Mesenteric fat pad (tissue), 1 donor: ENCODE results near the gene RASGEF1B. TPM values are rescaled to one million over a fixed set of nuclear protein-coding genes. Genes with fewer than 3 reads are reported as not detected.
"Not testable (repeated sequence)": the region's sequence is repeated elsewhere in the genome, so short reads cannot be mapped to it uniquely, and the experiment has no call there.

Experiments used
- DNase-seq: peaks from one replicate; pipeline ENCODE4 v3.0.0-alpha.2; 2020; ENCODE audit warnings: low spot score
- total RNA-seq: library from RNA; stranded (reverse); fragmentation: NEBNext Ultra II Directional; extraction: Animal tissue kit (Norgen Biotek cat#: 25700); gene quantifications from one replicate; pipeline ENCODE4 v1.2.1, GENCODE V29; 2021
- donor health status: DM: yes; HTN: yes; CAD: no.

The RASGEF1B gene
- total RNA-seq, 1 donor from 2014 or later, result 32.5 TPM

- no peak for DNase-seq
These were observed 26.9 kb upstream of the RASGEF1B start for GRCh38 chr4:81498551-81499099.

- no peak for DNase-seq
These were observed 26.3 kb upstream of the RASGEF1B start for GRCh38 chr4:81498046-81498445.

GRCh38 chr4:81495345-81495744 lies 23.6 kb upstream of the RASGEF1B start:
- DNase-seq, result no peak

- DNase-seq, result no peak
These were observed 22.3 kb upstream of the RASGEF1B start for GRCh38 chr4:81494031-81494431.

GRCh38 chr4:81492606-81493230 lies 21.0 kb upstream of the RASGEF1B start:
- no peak for DNase-seq

DNA sequence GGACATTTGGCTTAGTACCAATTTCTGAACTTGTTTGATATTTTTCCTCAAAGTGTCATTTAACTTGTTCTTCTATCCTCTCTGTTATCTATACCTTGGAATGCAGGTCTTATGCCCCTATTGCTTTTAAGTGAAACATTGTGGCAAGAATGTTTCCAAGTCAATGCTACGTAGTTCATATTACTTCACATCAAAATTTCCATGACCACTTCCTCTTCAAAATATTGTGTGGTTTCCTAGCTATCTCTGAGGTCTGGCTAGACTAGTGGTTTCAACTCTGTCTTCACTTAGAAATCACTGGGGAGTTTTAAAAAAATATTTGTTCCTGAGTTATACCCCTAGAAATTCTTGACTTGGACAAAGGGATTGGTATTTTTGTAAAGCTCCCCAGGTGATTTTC lies 20.2 kb upstream of the RASGEF1B start:
- DNase-seq, result no peak

- no peak for DNase-seq
These were observed 18.9 kb upstream of the RASGEF1B start for GRCh38 chr4:81490403-81491160.

DNA sequence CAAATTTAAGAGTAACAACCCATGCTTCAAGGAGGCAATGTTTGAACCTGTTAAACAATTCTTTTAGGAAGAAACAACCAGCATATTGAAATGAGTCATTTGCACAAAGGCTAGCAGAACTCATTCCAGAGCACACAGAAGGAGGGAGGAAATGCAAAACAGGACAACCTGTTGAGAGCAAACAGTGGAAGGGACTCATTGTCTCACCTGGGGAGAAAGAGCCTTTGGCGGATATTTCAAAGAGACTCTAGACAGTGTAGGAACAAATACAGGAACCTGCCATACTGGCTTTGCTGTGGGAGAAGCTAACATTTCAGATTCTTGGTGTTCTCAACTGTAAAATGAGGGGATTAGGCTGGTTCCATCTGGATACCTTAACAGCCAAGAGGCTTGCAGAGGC lies 14.8 kb upstream of the RASGEF1B start:
- DNase-seq, result no peak

- DNase-seq, result no peak
These were observed 13.7 kb upstream of the RASGEF1B start for GRCh38 chr4:81485310-81485980.

- no peak for DNase-seq
These were observed 10.6 kb upstream of the RASGEF1B start for GRCh38 chr4:81482326-81482725.

GRCh38 chr4:81481151-81481550 lies 9.4 kb upstream of the RASGEF1B start:
- no peak for DNase-seq

DNA sequence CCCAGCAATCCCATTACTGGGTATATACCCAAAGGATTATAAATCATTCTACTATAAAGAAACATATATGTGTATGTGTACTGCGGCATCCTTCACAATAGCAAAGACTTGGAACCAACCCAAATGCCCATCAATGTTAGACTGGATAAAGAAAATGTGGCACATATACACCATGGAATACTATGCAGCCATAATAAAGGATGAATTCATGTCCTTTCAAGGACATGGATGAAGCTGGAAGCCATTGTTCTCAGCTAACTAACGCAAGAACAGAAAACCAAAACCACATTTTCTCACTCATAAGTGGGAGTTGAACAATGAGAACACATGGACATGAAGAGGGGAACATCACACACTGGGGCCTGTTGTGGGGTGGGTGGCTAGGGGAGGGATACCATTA lies 7.9 kb upstream of the RASGEF1B start:
- not testable (repeated sequence) for DNase-seq

DNA sequence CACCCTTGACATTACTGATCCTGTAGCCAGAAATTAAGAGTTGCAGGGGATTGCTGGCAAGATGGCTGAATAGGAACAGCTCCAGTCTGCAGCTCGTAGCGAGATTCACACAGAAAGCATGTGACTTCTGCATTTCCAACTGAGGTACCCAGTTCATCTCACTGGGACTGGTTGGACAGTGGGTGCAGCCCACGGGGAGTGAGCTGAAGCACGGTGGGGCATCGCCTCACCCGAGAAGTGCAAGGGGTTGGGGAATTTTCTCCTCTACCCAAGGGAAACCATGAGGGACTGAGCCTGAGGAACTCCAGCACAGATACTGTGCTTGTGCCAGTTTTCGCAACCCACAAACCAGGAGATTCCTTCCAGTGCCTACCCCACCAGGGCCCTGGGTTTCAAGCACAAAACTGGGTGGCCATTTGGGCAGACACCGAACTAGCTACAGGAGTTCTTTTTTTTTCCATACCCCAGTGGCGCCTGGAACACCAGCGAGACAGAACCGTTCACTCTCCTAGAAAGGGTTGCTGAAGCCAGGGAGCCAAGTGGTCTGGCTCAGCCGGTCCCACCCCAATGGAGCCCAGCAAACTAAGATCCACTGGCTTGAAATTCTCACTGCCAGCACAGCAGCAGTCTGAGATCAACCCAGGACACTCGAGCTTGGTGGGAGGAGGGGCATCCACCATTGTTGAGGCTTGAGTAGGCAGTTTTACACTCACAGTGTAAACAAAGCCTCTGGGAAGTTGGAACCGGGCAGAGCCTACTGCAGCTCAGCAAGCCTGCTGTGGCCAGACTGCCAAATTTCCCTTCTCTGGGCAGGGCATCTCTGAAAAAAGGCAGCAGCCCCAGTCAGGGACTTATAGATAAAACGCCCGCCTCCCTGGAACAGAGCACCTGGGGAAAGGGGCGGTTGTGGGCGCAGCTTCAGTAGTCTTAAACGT lies 1.9 kb upstream of the RASGEF1B start:
- not testable (repeated sequence) for DNase-seq

- no peak for DNase-seq
These were observed 825 bp upstream of the RASGEF1B start for GRCh38 chr4:81472281-81473182.

DNA sequence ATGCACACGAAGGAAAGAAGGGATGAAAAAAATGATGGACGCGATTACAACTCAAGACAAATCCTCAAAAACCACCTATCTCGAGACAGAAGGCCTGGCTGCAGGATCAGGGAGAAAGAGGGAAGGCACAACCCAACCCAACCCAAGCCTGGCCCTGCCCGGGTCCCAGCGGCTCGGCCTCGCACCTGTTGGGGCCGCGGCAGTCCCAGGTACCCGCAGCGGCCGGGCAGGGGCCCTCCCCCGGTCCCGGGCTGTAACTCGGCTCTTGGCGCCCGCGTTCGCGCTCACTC lies 464 bp downstream of the RASGEF1B start:
- DNase-seq, result no peak

DNA sequence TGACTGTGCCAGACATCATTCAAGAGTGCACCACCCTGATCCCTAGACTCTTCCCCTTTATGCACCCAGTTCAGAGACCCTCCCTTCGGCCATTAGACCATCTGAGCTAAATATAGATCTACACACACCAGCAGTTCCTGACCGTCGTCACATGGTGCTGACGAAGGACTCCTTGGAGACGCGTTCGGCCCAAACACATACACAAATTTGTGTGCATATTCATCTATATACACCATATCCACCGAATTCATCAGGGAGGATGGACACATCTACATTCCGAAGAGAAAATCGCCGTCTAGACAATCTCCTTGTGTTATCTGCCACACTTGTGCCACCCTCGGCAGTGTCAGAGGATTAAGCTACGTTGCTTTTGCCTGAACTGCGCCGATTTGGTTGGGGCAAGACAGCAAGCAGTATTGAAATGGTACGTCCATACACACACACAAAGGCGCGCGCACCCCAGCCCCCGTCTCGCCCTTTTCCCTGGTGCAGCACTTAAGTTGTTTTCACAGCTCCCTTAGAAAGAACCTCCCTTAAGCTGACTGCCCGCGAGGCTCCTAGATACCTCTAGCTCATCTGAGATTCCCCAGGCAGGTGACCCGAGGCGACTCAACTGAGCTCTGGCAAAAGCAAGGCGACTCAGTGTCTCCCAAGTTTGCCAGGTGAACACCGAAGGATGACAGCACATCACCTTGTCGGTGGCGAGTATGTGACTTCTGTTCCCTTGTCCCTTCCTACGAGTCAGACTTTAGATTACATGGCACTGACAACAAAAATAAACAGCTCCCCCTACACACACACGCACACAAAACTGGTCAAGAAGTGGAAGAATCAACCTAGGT lies 1.0 kb downstream of the RASGEF1B start:
- peak; percentile 89 for DNase-seq

DNA sequence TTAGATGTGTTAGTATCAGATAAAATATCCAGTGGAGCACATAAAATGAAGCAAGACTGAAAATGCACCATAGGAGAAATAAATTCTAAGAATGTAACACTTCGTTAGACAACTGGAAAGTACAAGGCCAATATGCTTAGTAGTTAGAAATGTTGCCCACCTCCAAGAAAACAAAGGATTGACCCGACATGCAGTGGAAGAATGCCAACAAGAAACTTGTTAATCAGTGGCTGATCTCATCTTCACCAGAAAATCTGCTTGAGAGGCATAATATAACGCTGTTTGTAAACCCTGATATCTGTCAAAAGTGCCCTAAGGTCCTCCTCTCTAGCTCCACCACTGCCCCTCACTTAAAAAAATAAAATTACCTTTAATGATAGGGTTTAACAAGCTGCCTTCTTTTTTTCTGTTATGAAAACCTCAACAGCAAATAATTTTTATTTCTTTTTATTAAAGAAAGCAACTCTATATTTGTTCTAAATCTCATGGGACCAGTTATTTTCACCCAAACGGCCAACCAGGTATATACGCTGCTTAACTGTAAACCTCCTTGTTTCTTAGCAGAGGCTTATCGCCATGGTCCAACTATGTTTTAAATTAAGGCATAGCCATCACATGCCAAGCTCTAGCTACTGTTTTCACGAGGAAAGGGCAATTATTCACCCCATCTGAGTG lies 1.8 kb downstream of the RASGEF1B start:
- no peak for DNase-seq

- DNase-seq, result no peak
These were observed 3.0 kb downstream of the RASGEF1B start for GRCh38 chr4:81468678-81469077.

- DNase-seq, result no peak
These were observed 4.1 kb downstream of the RASGEF1B start for GRCh38 chr4:81467672-81467964.
